GM19463 (cell line): ENCODE results near the gene PNPLA6.
A peak's percentile ranks its signal among the peaks of the same experiment; 100 is the strongest.
"Not testable (repeated sequence)": the region's sequence is repeated elsewhere in the genome, so short reads cannot be mapped to it uniquely, and the experiment has no call there.

Experiments used
- ATAC-seq: cut with Tn5 transposase; IDR thresholded peaks from one replicate; pipeline ENCODE4 v1.9.1; 2021; ENCODE audit warnings: mild to moderate bottlenecking, moderate library complexity; ENCODE audit not compliant: unreplicated experiment

Gene PNPLA6

GRCh38 chr19:7529610-7530490 is 5.7 kb upstream of the PNPLA6 start:
- ATAC-seq, result no peak

GRCh38 chr19:7533281-7533885 is 2.1 kb upstream of the PNPLA6 start:
- no peak for ATAC-seq

- peak; percentile 35 for ATAC-seq
Observed at GRCh38 chr19:7533925-7534480, 1.5 kb upstream of the PNPLA6 start.

- ATAC-seq, result peak; percentile 4
Observed at GRCh38 chr19:7534531-7535046, 928 bp upstream of the PNPLA6 start.

- no peak for ATAC-seq
Observed at GRCh38 chr19:7535998-7536695, 630 bp downstream of the PNPLA6 start.

- ATAC-seq, result not testable (repeated sequence)
Observed at GRCh38 chr19:7538990-7539389, 3.5 kb downstream of the PNPLA6 start.

- no peak for ATAC-seq
Observed at GRCh38 chr19:7539827-7540425, 4.4 kb downstream of the PNPLA6 start.

GRCh38 chr19:7540761-7541474 is 5.4 kb downstream of the PNPLA6 start:
- ATAC-seq, result no peak

- ATAC-seq, result no peak
Observed at GRCh38 chr19:7541475-7541824, 5.9 kb downstream of the PNPLA6 start.

GRCh38 chr19:7541828-7542443 is 6.4 kb downstream of the PNPLA6 start:
- no peak for ATAC-seq

- ATAC-seq, result no peak
Observed at GRCh38 chr19:7542556-7543348, 7.2 kb downstream of the PNPLA6 start.

- no peak for ATAC-seq
Observed at GRCh38 chr19:7544626-7545025, 9.1 kb downstream of the PNPLA6 start.

GRCh38 chr19:7545300-7545699 is 9.8 kb downstream of the PNPLA6 start:
- ATAC-seq, result no peak

- ATAC-seq, result no peak
Observed at GRCh38 chr19:7545904-7546303, 10.4 kb downstream of the PNPLA6 start.

GRCh38 chr19:7547159-7547558 is 11.6 kb downstream of the PNPLA6 start:
- ATAC-seq, result no peak

GRCh38 chr19:7549429-7550148 is 14.1 kb downstream of the PNPLA6 start:
- ATAC-seq, result no peak

GRCh38 chr19:7550169-7550770 is 14.8 kb downstream of the PNPLA6 start:
- no peak for ATAC-seq
